ENCODE measurements around the gene VPS37C.

VPS37C gene

DNA sequence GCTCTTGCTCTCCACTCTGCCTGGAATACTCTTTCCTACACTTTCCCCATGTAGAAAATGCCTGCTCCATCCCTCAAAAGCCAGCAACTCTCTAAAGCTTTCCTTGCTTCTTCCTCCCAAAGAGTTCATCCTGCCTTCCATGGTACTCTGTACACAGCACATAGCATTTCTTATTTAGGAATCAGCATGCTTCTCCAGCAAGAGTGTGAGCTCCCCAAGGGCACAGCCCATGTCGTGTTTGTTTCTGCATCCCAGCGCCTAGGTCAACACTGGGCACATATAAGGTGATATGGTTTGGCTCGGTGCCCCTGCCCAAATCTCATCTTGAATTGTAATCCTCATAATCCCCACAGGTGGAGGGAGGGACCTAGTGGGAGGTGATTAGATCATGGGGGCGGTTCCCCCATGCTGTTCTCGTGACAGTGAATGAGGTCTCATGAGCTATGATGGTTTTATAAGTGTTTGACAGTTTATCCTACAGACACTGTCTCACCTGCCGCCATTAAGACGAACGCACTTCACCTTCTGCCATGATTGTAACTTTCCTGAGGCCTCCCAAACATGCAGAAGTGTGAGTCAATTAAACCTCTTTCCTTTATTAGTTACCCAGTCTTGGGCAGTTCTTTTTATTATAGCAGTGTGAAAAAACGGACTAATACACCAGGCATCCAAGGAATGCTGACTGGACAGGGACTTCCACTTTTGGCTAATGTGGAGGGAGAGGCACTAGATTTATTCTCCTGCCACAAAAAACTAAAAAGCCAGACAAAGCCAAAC lies 8.2 kb downstream of the VPS37C start:
- DNase-seq: no peak

DNA sequence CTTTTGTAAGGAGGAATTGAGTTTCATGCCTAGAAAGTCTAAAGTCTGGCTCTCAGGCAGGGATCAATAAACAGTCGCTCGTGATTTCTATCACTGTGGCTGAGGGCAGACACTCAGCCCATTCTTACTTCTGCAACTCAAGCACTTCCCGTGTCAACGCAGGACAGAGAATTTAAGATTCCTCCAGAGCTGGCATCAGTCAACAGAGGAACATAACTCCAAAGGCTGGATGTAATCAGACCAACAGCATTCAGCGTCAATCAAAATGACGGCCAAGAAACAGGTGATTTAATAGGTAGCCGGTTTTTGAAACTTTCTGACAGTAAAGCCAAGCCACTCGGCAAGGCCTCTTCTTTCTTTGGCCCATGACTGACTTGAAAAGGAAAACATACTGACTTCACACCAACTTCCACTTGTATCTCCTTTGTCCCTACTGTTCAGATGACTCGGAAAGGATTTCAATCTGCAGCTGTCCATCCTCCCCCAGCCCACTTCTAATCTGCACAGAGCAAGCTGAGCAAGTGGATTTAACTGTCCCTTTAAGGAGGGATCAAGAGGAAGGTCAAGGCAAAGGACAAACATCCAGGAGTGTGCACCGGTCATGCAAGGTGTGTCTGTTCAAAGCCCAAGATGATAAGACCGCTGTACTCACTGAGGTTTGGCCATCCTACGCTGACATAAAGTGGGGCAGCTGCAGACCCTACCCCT lies 9.5 kb downstream of the VPS37C start:
- no peak for DNase-seq

DNA sequence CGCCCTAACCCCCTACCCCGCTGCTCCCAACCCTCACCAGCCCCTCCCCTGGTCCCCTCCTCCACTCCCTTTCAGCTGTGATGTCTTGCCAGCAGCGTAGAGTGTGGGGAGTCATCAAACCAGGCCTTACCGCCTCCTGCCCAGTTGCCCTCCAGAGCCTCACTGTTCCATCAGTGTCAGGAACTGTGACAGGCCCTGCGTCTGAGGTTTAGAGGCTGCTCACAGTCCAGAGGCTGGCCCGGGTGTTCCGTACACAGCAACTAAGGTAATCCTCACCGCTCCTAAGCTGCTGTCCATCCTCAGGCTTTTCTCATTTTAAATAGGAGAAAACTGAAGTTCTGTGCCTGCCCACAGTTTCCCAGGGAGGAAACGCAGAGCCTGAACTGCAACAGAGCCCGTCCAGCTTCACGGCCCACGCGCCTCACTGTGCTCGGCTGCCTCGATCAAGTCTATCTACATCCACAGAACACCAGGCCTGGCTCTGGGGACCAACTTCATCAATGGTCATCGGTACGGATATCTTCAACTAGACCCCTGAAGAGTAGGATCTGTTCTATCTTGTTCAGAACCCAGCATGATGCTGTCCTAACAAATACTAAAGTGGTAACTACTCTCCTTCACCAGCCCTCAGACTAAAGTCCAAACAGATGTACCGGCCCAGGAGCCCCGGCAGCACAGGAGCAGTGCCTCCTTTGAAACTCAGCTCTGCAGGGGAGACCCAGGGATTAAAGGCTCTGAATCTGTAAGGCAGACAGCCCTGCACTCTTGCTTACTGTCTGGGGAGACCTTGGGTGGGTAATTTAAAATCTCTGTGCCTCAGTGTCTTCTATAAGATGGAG lies 10.3 kb downstream of the VPS37C start:
- DNase-seq: no peak

DNA sequence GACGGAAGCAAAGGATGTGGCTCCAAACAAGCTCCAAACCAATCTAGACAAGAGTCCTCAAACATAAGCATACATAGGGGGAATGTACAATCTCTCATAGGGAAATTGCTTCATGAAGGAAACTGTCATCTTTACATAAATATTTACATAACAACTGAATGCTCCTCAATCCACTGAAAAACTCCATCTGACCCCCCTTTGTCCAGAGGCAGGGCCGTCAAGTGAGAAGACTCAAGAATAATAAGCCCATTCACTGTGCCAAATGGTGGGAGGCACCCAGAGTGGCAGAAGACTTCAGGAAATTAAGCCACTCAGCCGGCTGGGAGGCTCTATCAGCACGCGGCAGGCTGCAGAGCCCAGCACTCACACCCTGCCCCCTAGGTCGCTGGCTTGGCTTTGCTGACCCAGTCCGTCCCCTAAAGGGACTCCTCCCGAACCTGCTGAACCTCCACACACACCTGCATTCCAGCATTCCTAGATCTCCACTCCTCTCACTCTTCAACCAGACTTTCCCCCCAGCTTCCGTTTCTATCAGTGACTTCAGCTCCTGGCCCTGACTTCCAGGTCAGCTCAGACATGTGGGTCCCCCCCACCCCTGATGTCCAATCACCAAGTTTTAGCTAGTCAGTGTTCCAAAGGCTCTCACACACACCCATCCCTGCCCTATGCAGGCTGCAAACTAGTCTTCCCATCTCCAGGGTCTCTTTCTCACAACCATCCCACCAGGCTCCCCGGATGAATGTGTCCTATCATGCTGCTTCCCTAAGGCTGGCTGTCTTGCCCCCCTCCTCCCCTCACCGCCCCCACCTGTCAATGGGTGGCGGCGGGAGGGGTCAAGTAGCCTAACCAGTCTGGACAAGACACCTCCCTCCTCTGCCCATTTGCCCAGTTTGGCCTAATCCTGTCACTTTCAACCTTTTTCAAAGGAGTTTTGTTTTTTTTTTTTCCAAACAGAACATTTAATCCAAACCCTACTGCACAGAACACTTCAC lies 11.3 kb downstream of the VPS37C start:
- no peak for DNase-seq

DNA sequence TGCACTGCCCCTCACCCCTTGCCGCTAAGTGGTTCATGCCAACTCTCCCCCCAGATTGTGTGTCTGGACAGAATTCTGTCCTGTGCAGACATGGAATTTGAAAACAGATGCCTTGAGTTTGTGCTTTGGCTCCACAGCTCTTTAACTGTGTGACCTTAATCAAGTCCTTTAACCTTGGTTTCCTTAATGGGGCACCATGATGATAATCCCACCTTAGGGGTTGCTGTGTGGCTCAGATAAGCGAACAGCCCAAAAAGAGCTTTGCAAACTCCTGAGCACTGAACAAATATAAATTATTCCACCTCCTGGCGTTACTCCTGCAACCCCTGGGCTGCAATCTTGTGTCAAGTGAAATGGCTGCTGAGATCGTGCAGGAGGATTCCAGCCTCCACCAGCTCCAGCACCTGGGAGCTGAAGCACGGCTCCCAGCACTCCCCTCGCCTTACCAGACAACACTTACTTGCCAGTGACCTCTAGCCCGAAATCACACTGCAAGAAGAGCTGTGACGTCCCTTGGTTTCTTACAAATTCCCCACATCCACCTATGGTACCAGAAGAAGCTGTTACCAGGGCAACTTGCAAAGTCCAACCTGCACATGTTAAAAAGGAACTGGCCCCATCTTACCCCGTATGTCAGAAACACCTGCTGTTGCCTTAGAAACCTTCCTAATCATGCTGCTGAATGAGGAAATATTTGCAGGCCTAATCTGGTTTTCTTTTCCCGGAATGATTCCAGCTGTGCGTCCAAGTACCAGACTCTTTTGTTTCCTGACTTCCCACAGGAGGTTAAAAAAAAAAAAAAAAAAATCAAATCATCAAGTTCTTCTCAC lies 13.2 kb downstream of the VPS37C start:
- DNase-seq: no peak

DNA sequence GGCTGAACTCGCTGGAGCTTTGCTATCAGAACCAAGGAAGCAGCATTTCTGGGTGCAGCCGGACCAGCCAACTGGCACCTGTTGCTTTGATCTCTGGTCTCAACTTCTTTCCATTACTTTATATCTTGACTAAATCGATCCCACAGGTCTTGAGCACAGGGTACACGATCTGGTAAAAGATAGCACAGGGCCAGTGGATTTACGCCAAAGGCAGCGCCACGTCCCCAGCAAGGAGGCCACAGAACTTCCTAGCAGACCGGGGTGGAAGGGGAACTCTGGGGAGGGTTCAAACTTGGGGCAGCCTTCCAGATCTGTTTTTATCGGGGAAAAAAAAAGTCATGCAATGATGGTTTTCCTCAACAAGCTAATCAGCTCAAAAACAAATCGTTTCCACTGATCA lies 14.0 kb downstream of the VPS37C start:
- DNase-seq: no peak

DNA sequence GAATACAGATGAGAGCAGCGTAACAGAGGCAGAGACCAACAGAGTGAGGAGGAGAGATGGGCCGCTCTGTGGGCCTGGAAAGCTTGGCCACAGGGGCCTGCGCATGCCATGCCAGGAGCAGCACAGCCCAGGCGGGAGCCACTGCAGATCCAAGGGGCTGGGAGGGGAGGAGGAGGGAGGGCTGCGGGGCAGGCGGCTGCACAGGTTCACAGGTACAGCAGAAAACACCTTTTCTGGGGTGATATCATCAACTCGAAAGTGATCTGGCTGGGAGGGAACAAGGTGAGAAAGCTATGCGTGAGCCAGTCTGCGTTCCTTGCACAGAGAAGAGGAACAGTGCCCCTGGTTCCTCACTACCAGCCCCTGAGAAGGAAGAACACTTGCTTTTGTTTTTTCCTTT lies 14.8 kb downstream of the VPS37C start:
- no peak for DNase-seq

DNA sequence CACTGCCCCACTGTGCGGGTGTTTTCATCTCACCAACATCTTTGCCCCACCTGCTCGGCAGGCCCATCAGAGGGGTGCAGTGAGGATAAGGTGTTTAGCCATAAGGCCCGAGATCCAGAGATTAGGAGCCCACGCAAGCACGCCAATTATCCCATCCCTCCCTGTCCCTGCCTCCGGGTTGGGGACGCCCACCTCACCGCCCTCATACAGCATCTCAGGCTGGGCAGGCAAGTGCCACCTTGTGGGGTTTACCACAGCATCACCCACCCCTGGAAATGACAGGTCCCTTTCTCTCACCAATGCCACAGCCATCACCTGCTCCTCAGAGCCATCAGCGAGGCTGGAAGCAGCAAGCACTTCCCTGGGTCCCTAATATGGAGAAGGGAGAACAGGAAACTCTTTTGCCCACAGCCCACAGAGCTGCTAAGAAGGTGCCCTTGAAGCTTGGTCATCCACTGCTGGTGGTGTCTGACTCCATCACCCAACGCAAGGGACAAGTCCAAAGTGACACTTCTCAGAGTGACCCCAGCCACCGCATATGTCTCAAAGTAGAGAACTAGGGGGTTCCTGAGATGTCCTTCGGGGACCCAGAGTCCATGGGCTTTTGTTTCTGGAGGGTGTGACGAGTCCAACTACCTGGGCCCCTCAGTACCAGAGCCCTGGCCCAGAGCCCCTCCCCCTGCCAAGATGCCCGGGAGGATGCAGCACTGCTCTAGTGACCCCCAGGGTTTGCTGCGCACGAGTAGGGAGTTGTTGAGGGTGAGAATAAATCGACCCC lies 15.8 kb downstream of the VPS37C start:
- no peak for DNase-seq

DNA sequence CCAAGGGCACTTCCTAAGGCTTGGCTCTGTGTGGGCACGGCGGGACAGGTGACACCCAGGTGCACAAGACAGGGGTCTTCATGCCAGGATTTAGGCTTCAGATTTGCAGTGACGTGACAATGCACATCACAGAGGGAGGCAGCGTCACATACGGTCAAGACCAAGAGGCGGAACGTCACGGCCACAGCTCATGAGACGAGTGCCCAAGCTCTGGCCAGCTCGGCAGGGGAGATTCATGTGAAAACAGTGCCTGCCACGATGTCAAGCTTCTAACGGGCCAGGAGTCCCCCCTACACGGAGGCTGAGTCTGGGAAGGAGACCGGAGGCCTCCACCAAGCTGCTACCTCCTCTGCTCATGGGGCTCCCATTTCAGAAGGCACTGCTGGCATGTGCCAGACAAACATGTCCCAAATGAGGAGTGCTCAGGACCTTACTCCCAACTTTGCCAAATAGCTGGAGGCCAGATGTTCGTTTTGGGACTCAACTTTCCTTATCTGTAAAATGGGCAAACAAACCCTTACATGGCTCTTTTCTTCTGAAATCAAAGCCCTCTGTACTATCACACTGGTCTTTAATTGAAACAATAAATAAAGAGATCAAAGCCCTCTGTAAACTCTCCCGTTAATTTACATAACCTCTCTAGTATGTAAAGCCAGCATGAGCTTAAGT lies 16.6 kb downstream of the VPS37C start:
- no peak for DNase-seq

DNA sequence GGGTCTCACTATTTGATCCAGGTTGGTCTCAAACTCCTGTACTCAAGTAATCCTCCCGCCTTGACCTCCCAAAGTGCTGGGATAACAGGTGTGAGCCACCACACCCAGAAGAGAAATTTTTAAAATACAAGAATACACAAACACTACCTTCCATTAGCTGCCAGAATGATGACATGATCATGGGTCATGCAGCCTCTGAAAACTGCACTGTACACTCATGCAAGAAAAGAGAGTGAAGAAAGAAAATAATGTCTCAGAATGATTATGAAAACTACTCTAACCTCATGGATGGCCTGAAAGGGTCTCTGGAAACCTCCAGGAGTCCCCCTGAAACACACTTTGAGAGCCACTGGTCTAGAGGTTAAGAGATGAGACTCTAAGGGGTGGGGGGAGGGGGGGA lies 18.8 kb downstream of the VPS37C start:
- no peak for DNase-seq

DNA sequence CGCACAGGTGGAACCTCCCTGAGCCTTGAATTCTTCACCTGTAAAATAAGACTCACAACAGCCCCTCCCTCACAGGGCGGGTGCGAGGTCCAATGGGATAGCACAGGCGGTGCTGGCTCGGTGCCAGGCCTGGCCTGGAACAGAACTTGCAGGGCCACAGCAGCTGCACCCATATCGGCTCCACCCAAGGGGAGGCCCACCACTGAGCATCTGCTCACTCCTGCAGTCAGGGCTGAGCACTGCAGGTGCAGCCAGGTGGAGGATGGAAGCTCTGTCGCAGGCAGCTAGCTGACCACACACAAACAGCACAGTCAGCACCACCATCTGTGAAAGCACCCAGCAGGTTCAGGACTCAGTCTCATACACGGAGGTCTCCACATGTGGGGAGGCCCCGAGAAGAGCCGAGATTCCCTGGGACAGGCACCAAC lies 19.6 kb downstream of the VPS37C start:
- no peak for DNase-seq

DNA sequence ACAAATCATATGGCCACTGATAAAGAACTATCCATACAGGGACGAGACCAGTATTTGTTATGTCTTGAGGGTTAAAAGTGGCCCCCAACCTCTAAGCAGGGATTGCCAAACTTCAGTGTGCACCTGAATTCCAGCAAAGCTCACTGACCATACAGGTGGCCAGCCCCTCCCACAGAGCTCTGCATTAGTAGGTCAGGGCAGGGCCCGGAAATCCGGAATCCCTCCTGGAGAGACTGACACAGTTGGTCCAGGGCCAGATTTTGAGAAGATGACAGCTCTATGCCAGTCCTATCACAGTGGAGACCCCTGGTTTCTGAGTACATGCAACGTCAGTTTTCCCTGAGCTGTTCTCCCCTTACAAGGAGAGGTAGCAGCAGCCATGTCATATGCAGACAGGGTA lies 20.8 kb downstream of the VPS37C start:
- DNase-seq: no peak

DNA sequence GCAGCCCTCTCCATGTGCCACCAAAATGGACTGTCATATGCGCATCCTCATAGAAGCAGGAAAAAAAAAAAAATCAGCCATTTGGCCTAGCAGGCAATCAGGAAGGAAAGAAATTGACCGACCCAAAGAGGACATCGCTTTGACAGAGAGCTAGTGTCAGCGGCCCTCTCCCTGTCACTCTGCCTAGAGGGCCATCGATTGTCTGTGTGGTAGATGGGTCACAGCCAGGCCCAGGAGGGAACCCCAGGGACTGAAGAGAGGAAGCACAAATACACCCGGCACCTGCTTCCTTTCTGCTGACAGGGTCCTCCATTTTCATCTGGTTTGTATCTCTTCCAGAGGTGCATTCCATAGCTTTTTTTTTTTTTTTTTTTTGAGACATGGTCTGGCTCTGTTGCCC lies 21.8 kb downstream of the VPS37C start:
- no peak for DNase-seq

DNA sequence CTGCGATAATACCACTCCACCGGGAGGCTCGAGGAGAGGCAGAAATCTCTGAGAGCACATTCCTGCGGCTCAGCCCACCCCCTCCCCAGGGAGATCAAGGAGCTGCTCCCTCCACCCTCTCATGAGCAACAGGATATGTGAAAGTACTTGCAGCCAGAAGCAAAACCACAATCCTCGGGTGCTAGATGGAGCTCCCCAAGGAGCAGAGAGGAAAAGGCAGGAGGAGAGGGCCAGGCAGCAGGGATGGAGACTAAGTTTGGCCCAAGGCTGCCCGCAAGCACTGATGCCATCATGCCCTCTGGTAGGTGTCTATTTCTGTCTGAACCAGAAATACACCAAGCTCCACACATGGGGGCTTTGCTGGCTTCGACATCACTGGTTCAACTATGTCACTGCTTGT lies 22.3 kb downstream of the VPS37C start:
- DNase-seq: no peak

DNA sequence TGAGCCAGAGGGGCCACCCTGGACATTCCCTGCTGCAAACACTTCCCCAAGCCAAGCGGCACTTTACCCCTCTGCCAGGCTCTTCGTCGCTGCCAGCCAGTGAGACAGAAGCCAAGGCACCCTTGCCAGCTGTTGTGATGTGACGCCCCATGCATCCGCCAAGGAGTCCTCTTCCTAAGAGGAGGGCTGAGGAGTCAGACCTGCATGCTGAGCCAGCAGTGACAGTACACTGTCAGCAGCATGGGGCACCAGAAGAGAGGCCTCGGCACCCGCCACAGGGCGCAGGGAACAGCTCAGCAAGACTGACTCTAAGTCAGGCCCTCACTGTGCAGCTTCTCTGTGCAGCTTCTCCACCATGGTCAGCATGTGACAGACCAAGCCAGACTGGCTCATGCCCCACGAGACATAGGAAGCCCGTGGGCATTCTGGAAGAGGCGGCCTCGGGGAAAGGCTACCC lies 26.4 kb downstream of the VPS37C start:
- DNase-seq: no peak

DNA sequence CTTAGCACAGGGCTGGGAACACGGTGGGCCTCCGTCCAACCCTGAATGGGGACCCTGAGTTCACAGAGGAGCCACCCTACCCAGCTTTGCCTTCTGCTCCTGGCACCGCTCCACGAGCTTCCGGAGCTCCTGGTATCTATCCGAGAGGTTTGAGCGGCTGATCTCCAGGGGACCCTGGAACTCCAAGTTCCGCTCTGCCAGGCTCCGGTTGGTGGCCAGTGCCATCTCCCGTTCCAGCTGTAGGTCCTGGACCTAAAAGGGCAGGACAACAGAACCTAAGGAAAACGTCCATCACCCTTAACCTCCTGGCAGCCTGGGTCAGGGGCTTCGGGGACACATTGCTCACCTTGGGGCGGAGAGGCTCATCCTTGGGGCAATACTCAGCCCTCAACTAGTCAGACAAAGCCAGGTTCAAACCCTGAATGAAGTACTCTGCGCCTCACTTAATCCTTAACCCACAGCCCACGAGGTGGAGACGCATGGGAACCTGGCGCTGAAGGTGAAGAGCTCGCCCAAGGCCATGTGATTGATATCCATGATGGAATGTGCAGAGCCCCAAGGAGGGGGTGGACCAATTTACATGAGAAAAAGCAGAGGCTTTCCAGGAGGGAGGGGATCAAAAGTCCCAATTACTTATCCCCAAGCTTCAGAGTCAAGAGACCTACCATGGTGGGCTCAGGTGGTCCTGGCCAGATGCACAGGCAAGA lies 27.1 kb downstream of the VPS37C start:
- DNase-seq: no peak

DNA sequence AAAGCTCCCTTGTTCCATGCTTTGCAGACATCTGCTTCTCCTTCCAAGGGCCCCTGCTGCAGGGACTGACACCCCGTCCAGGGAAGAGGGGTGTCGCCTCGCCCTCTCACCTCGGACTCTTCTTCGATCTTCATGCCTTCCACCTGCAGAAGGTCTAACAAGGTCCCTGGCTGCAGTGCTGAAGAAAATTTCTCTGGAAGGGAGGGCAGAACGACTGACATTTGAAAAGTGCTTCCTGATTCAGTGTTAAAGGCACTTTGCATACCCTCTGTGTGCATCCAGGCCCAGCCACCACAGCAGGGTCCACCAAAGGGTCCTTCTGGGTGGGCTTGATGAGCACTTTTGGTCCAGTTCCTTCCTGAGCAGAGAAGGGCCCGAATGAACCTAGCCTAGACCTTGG lies 28.1 kb downstream of the VPS37C start:
- no peak for DNase-seq

DNA sequence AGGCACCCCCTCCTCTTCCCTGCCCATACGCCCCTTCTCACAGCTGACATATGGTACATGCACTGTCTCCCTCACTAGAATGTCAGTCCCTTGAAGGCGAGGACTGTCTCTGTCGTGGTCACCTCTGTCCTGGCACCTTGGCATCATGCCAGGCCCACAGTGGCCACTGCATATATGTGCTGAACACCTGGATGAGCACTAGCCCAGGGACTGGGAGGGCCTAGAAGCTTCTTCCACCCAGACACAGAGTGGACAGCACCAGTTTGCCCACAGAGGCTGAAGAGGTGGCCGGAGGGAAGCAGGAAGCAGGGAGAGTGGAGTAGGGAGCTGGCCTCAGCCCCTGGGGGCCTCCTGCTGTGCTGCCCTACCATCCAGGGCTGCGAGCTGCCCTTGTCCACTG lies 28.6 kb downstream of the VPS37C start:
- no peak for DNase-seq

DNA sequence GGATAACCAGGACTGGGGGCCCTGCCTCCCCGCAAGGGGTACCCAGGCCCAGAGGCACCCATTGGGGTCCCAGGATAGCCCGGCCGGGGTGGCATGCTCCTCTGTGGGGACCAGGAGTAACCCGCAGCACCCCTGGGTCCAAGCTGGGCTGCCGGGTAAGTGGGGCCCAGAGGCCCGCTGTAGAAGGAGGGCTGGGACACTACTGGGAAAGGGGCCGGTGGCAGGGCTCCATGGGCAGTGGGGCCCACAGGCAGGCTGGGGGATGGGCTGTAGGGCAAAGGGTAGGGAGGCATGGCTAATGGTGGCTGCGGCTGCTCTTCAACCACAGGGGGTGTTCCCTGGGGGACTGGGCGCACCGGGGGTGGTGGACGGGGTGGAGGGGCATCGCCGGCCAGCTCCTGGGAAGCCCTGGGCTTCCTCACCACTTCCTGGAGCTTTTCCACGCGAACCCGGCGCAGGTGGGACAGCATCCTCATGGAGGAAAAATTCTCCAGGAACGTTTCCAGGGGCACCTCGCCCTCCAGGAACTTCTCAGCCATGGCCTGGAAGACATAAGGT lies 29.1 kb downstream of the VPS37C start:
- no peak for DNase-seq
